ENCODE measurements around the gene NDOR1. TPM values are rescaled to one million over a fixed set of nuclear protein-coding genes. Genes with fewer than 3 reads are reported as not detected.

The NDOR1 gene
- total RNA-seq, 1 experiment from 2014 or later, result 22.7 TPM

GRCh38 chr9:137223078-137223970 is 17.8 kb downstream of the NDOR1 start:
- DNase-seq, result peak; percentile 100
- Histone ChIP-seq H3K4me3 (ENCODE audit: insufficient read depth, low read depth, low read length) (peak overlapping the region; percentile 78), H3K27me3 (ENCODE audit: control insufficient read depth, insufficient read depth, low read length) (peaks cover 10% of the 10 kb centered on the region), H3K36me3 (replicated peaks; ENCODE audit: control insufficient read depth, insufficient read depth, low read length) (no peaks in the 10 kb centered on the region)

DNA sequence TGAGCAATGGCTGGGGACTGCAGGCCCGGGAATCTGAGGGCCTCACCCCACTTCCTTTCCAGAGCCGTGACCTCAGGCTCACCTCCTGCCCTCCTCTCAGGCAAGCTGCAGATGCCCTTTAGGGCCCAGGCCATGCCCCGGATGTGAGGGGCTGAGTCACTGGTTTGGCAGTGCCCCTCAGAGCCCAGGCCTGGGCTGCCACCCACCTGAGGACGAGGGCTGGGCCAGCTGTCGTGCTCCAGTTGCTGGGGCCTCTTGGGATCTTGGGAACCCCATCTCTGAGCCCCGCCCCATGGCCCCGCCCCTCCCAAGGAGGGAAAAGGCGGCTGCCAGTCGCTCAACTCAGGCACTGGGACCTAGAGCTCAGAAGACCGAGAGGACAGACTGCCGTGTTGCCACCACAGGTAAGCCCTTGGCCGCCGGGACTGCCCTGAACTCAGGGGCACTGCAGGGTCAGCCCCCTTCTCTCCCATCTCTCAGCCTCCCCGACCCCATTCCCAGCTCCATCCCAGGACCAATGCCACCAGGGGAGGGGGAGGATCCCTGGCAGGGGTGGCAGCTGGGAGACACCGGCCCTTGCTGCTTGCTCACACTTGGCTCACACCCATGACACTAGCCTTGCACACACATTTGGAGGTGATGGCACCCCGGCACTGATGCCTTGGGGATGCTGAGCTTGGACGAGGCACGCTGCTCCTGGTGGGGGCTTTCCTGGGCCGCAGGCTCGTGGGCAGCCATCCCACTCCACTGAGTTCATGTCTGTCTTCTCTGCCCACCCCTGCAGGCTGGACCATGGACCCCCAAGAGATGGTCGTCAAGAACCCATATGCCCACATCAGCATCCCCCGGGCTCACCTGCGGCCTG is 19.6 kb downstream of the NDOR1 start, which contains the start of gene CYSRT1:
Gene CYSRT1 (plus strand): TSS at position 345 of the 865 bp plus-strand sequence. CDS start 448 bp downstream, at position 793.
- peak within 1 kb of the TSS; percentile 78 for H3K4me3 ChIP-seq (ENCODE audit: insufficient read depth, low read depth, low read length)
- no peak for DNase-seq
- peaks cover 10% of the 10 kb centered on the region for H3K27me3 ChIP-seq (ENCODE audit: control insufficient read depth, insufficient read depth, low read length)
- no peaks in the 10 kb centered on the region for H3K36me3 ChIP-seq (replicated peaks; ENCODE audit: control insufficient read depth, insufficient read depth, low read length)

DNA sequence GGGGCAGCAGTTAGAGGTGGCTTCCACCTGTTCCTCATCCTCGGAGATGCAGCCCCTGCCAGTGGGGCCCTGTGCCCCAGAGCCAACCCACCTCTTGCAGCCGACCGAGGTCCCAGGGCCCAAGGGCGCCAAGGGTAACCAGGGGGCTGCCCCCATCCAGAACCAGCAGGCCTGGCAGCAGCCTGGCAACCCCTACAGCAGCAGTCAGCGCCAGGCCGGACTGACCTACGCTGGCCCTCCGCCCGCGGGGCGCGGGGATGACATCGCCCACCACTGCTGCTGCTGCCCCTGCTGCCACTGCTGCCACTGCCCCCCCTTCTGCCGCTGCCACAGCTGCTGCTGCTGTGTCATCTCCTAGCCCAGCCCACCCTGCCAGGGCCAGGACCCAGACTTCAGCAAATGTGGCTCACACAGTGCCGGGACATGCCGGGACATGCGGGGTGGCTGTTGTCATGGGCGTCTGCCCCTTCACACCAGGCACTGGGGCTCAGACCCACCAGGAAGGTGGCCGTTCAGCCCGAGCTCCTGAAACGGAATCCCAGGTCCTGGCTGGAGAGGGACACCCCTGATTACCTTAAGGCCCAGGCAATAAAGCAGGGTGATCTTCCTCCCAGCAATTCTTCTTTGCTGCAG is 20.3 kb downstream of the NDOR1 start:
- Histone ChIP-seq H3K4me3 (ENCODE audit: insufficient read depth, low read depth, low read length) (no peak overlapping the region), H3K27me3 (ENCODE audit: control insufficient read depth, insufficient read depth, low read length) (peaks cover 10% of the 10 kb centered on the region), H3K36me3 (replicated peaks; ENCODE audit: control insufficient read depth, insufficient read depth, low read length) (no peaks in the 10 kb centered on the region)
- no peak for DNase-seq

- Histone ChIP-seq H3K36me3 (replicated peaks; ENCODE audit: control insufficient read depth, insufficient read depth, low read length) (no peaks in the 10 kb centered on the region), H3K4me3 (ENCODE audit: insufficient read depth, low read depth, low read length) (no peak overlapping the region), H3K27me3 (ENCODE audit: control insufficient read depth, insufficient read depth, low read length) (peaks cover 10% of the 10 kb centered on the region)
- no peak for DNase-seq
These were observed 21.0 kb downstream of the NDOR1 start for GRCh38 chr9:137226338-137227053.

- peaks cover 7% of the 10 kb centered on the region for H3K27me3 ChIP-seq (ENCODE audit: control insufficient read depth, insufficient read depth, low read length)
- DNase-seq, result peak; percentile 97
- H3K4me3 ChIP-seq (ENCODE audit: insufficient read depth, low read depth, low read length), result no peak within 1 kb of the TSS
- H3K36me3 ChIP-seq (replicated peaks; ENCODE audit: control insufficient read depth, insufficient read depth, low read length), result no peaks in the 10 kb centered on the region
These were observed 21.8 kb downstream of the NDOR1 start, which contains the start of gene RNF224 for GRCh38 chr9:137227054-137227852. Gene RNF224 (plus strand): TSS chr9:137227502. CDS start chr9:137228336, 834 bp downstream.

- DNase-seq, result no peak
- H3K36me3 ChIP-seq (replicated peaks; ENCODE audit: control insufficient read depth, insufficient read depth, low read length), result no peaks in the 10 kb centered on the region
- H3K4me3 ChIP-seq (ENCODE audit: insufficient read depth, low read depth, low read length), result no peak overlapping the region
- H3K27me3 ChIP-seq (ENCODE audit: control insufficient read depth, insufficient read depth, low read length), result no peaks in the 10 kb centered on the region; the same call in 1 of the 2 replicates
These were observed 22.5 kb downstream of the NDOR1 start for GRCh38 chr9:137227853-137228505.

GRCh38 chr9:137228506-137228967 is 23.0 kb downstream of the NDOR1 start:
- Histone ChIP-seq H3K36me3 (replicated peaks; ENCODE audit: control insufficient read depth, insufficient read depth, low read length) (no peaks in the 10 kb centered on the region), H3K4me3 (ENCODE audit: insufficient read depth, low read depth, low read length) (no peak overlapping the region), H3K27me3 (ENCODE audit: control insufficient read depth, insufficient read depth, low read length) (no peaks in the 10 kb centered on the region)
- DNase-seq, result no peak

DNA sequence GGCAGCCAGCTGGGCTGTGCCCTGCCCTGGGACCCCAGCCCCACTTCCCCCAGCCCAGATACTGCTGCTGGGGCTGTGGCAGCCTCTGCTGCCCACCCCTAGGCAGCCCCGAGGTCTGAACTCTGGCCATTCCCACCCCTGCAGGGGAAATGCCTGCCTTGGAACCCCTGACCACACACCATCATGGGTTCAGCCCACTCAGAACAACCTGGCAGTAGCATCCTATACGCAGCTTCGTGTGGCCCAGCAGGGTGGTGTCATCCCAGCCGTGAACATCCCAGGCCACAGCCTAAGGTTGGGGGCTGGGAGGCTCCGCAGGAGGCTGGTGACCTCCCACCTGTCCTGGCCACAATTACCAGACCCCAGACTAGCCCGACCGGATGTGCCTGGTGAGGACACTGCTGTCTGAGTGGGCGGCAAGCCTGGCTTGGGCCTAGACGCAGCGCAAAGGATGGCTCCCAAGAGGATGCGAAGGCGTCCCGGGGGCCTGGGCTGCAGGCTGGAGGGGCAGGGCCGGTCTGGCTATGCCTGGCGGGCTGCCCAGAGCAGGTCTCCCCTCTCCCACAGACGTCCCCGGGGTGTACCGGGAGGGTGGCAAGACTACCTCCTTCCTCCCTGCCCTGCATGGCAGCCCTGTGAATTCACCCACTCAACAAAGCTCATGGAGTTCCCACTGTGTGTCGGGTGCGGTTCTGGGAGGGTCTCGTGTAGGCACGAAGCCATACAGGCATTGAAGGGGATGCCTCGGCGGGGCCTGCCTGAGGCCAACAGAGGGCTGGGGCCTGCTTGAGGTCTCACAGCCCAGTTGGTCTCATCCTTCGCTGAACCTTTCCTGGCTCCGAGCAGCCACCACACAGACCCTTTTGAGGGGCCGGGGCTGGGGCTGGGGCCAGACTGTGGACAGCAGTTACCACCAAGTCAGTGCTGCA is 23.7 kb downstream of the NDOR1 start:
- Histone ChIP-seq H3K4me3 (ENCODE audit: insufficient read depth, low read depth, low read length) (no peak overlapping the region), H3K27me3 (ENCODE audit: control insufficient read depth, insufficient read depth, low read length) (no peaks in the 10 kb centered on the region), H3K36me3 (replicated peaks; ENCODE audit: control insufficient read depth, insufficient read depth, low read length) (no peaks in the 10 kb centered on the region)
- no peak for DNase-seq

- Histone ChIP-seq H3K4me3 (ENCODE audit: insufficient read depth, low read depth, low read length) (no peak overlapping the region), H3K36me3 (replicated peaks; ENCODE audit: control insufficient read depth, insufficient read depth, low read length) (no peaks in the 10 kb centered on the region), H3K27me3 (ENCODE audit: control insufficient read depth, insufficient read depth, low read length) (no peaks in the 10 kb centered on the region)
- DNase-seq, result no peak
These were observed 24.6 kb downstream of the NDOR1 start for GRCh38 chr9:137229903-137230704.

DNA sequence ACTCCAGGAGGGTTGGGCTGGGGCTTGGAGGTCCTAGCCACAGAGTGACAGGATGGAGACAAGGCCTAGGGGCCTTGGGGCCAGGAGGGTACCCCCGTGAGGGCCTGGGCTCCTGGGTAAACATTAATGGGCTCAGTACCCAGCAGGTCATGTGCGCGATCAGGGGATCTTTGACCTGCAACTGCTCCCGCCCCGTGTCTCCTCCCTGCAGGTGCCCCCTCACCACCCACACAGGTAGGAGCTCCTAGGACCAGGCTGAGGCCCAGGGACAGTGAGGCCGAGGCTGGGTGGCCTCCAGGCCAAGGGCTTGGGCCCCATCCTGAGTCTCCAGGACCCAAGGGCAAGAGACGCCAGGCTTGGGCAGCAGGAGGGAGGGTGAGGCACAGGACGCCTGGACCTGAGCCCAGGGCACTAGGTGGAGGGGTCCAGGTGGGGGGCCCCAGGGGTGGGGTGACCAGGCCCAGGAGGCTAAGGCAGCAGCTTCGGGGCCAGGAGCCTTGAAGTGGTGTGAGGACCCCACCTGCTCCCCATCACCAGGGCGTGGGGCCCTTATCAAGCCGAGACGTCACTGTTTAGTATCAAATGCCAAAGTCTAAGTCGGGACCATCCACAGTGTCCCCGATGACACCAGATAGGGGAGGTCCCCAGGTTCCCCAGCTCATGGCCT is 25.3 kb downstream of the NDOR1 start, which contains the start of gene SLC34A3:
Gene SLC34A3 (plus strand): TSS at position 197 of the 667 bp plus-strand sequence. CDS start 802 bp downstream, outside the sequence.
- H3K36me3 ChIP-seq (replicated peaks; ENCODE audit: control insufficient read depth, insufficient read depth, low read length), result no peaks in the 10 kb centered on the region
- H3K27me3 ChIP-seq (ENCODE audit: control insufficient read depth, insufficient read depth, low read length), result no peaks in the 10 kb centered on the region
- DNase-seq, result no peak
- H3K4me3 ChIP-seq (ENCODE audit: insufficient read depth, low read depth, low read length), result no peak within 1 kb of the TSS

Data from H7 (cell line).